ENCODE measurements around the gene AP1S1. TPM values are rescaled to one million over a fixed set of nuclear protein-coding genes. Genes with fewer than 3 reads are reported as not detected.

The AP1S1 gene
- total and polyA plus RNA-seq, 9 of the 15 experiments (the other 6 are each of a cell fraction or from before 2014, with no cell fraction given) = 4.4 to 149 (median 89.4) TPM

DNA sequence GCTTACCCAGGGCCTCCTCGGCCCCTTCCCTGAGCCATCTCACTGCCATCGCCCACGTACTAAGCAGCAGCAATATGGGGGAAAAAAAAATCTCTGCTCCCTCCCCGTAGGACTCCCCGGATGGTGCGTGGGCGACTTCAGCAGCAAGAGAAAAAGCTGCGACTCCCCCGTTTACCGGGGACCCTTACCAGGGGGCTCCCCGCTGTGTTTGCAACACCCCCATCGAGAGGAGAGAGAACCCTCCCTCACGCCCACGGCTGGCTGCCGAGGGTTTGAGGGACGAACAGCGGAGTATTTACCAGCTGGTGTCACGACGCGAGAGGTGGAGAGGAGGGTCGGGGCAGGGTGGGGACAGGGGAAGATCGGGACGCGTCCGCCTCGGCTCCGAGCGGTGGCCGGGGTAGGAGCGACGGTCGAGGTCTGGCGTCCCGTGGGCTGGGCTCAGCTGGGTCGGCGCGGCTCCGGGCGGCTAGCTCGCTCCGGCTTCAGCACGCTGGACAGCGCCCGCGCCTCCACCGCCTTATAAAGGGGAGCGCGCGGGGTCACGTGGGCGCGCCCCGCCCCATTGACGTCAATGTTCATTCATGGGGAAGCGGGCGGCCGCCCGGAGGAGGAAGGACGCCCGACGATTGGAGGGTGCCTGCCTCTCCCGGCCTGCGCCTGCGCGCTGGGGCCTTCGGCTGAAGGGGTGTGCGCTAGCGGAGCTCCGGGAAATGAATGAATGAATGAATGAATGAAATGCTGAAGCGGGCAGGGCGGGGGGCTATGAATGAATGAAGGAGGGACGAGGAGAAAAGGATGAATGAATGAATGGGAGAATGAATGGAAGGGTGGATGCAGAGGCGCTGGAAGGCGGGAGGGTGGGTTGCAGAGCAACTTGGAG lies 11.0 kb downstream of the AP1S1 start, which contains the start of gene VGF (continued):
- TF ChIP-seq TEAD4 (IDR thresholded peaks at IDR 0.05; ENCODE audit: low read length) (0 out of 2 replicates have a peak, but pooled peaks have one; percentile 30), TEAD4 (CRISPR knock-in tag; IDR thresholded peaks at IDR 0.05; ENCODE audit: borderline replicate concordance) (peak; percentile 93)

GRCh38 chr7:101165958-101166647 lies 11.8 kb downstream of the AP1S1 start:
- Histone ChIP-seq H3K9ac (ENCODE audit: insufficient read depth in 1 of 2, low read depth in 2 of 2, low read length in 2 of 2) (peak overlapping the region in 1 of 2 experiments; percentile 85; a peak in 2 of 4 replicates), H3K4me2 (ENCODE audit: insufficient read depth, low read length) (peak overlapping the region; percentile 72), H3K4me1 (replicated peaks in 1 of 2; ENCODE audit: control insufficient read depth in 2 of 2, insufficient read depth in 2 of 2, low read length in 2 of 2) (peaks cover 36 to 65% of the 10 kb centered on the region in 2 experiments), H3K27ac (ENCODE audit: extremely low read depth, low read depth, low read length) (no peak overlapping the region), H3K79me2 (ENCODE audit: control insufficient read depth, insufficient read depth, low read length) (no peaks in the 10 kb centered on the region), H3K36me3 (ENCODE audit: control insufficient read depth, insufficient read depth, low read length) (peaks cover 2% of the 10 kb centered on the region; the same call in 1 of the 3 replicates), H3K4me3 (peak overlapping the region; percentile 21), H3K27me3 (ENCODE audit: control insufficient read depth in 2 of 2, insufficient read depth in 2 of 2, low read length in 2 of 2) (peaks cover 11 to 28% of the 10 kb centered on the region in 2 experiments; a peak in 4 of 5 replicates), H2AFZ (ENCODE audit: low read depth, low read length) (peak overlapping the region; percentile 70), H4K20me1 (replicated peaks; ENCODE audit: control insufficient read depth, insufficient read depth, low read length) (peaks cover 26% of the 10 kb centered on the region), H3K9me1 (ENCODE audit: control insufficient read depth, insufficient read depth, low read length) (peaks cover 6% of the 10 kb centered on the region), H3K9me3 (replicated peaks; ENCODE audit: control insufficient read depth, insufficient read depth, low read depth, low read length) (no peaks in the 10 kb centered on the region)
- POLR2A ChIA-PET = interaction anchor here (0.9 to 1.4 kb wide), 2 partner anchors 8 to 10 kb away, joined by 3 to 4 read pairs; no protein-coding TSS in a partner anchor
- in situ Hi-C loops (cut with MboI) (no loop called here), intact Hi-C loops (cut with micrococcal nuclease) (loop anchor here (1.0 kb wide), 1 partner anchor 10 kb away; no protein-coding TSS in a partner anchor)
- BruUV-seq (replicated peaks) = no TSS peak
- no peak for ATAC-seq
- DNase-seq (ENCODE audit: extremely low read depth in 1 of 4, low spot score in 3 of 4) = peak in 2 of 4 experiments; percentile 31 to 38
- FAIRE-seq = no peak
- 1% methylated on average over 36 of the region's 38 CpGs for WGBS (ENCODE audit: insufficient coverage, low coverage, missing lambda C conversion rate)
- CTCF ChIA-PET (ENCODE audit: low intra/inter-chr PET ratio) = no interaction called here
- TF ChIP-seq ZBTB1 (CRISPR knock-in tag; IDR thresholded peaks at IDR 0.05; ENCODE audit: borderline replicate concordance, low read depth) (0 out of 2 replicates have a peak, but pooled peaks have one; percentile 36), AFF4 (CRISPR knock-in tag; IDR thresholded peaks at IDR 0.05) (0 out of 2 replicates have a peak, but pooled peaks have one; percentile 8), ARNT (IDR thresholded peaks at IDR 0.05) (no peak), CBFB (CRISPR knock-in tag; IDR thresholded peaks at IDR 0.05) (0 out of 2 replicates have a peak, but pooled peaks have one; percentile 41), KAT7 (CRISPR knock-in tag; IDR thresholded peaks at IDR 0.05; ENCODE audit: borderline replicate concordance) (0 out of 2 replicates have a peak, but pooled peaks have one; percentile 10), ZFP30 (CRISPR knock-in tag; IDR thresholded peaks at IDR 0.05; ENCODE audit: borderline replicate concordance) (no peak), ZBTB7A (IDR thresholded peaks at IDR 0.05; ENCODE audit: borderline replicate concordance, control insufficient read depth, low read depth, low read length) (0 out of 2 replicates have a peak, but pooled peaks have one; percentile 7)
- TF ChIP-seq, protein P1, sequence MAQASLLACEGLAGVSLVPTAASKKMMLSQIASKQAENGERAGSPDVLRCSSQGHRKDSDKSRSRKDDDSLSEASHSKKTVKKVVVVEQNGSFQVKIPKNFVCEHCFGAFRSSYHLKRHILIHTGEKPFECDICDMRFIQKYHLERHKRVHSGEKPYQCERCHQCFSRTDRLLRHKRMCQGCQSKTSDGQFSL (CRISPR knock-in tag; IDR thresholded peaks at IDR 0.05) = no peak; the same call in 1 of the 2 replicates
- TF ChIP-seq, protein P1 (tag; IDR thresholded peaks at IDR 0.05) = peak in 1 of 2 experiments; percentile 47; a peak in 1 of 4 replicates
